Activated CD8-positive, alpha-beta memory T cell treated with anti-CD3 and anti-CD28 coated beads, Interleukin-2, amount 50 U/mL, for 24 hours (primary cell): ENCODE measurements around the gene SOX6.
"Not testable (repeated sequence)": the region's sequence is repeated elsewhere in the genome, so short reads cannot be mapped to it uniquely, and the experiment has no call there.

Experiments
- DNase-seq: peaks from one replicate; pipeline ENCODE4 v3.0.0-alpha.2; 2020; ENCODE audit errors: extremely low read depth

The SOX6 gene

DNA sequence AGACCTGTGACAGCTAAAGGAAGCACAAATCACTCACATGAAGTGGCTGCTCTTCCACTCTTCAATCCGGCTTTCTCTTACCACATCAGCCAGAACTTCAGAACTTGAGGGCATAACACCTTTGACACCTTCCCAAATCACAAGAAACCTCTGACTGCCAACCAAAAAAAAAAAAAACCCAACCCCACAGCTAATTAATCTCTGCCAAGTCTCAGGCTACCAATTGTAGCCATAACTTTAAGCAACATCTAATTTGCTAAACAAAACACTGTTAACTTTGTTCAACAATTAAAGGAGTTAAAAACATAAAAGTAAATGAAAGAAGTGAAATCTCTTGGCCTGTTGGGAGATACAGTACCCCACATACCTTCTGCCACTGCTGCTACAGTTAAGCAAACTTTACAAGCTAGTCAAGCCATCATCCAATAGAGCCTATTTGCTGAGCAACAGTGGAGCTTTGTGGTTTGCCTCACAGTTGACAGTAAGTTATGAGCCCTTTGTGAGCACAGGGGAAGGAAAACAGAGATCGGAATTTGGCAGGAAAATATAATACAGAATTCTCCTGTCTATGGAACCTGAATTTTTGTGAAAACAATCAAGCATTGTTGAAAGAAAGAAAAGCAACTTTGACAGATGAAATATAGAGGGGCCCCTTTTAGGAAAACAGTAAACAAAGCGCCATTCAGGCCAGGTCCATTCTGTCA is at the start of gene SOX6:
Gene SOX6, minus strand, starts transcription at position 490 of the 704 bp plus-strand sequence. CDS start 15,298 bp downstream, outside the sequence.
- DNase-seq = no peak

DNA sequence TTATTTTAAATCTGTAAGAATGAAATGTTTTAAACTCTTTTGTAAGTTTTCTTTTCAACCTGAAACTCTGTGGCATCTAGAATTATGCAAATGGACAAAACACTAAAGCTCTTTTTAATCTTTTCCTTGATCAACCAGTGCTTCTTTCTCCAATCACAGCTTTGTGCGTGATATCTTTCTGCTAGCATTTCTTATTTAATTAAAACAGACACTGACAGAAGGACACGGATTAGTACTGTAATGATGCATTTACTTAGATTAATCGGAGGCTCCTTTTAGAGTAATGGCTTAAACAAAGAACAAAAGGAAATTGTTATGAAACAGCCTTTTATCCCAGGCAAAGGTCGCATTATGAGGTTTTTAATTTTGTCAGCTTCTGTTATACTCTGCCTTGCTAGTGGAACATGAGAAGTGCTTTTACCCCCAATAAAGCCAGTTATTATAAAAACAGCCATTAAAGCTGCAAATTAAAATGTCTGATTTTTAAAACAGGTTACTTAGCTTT is 48.5 kb upstream of the SOX6 start:
- DNase-seq = no peak

DNA sequence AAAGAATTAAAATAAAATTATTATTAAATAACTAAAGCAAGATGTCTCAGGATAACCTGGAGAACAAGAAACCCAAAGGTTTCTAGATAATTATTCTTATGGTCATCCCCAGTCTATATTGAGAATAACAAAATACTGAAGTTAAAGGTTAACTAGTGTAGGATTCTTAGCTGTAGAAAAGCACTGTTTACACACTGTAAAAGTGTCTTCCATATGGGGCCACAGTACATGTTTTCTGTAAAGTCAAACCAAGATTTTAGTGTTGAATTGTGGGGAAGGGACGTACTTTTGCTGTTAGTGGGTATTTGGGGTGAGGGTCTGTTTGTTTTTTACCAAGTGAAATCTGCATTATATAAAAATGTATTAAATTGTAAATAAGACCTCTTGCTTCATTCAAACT is 47.5 kb upstream of the SOX6 start:
- DNase-seq = no peak

DNA sequence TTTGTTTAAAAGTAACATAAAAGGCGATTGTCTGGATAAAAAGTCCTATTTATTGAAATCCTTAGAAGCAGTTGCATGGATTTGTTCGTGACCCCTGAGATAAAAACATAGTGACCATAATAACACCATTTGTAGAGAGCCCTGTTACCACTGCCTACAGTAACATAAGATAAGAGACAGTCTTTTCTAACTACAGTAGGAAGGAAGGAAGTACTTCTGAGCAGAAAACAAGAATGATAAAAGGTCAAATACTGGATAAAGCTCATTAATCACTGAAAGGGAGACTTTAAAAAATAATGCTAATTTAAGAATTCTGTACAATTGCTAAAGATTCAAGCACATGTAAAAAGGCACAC is 47.1 kb upstream of the SOX6 start:
- DNase-seq = no peak

DNA sequence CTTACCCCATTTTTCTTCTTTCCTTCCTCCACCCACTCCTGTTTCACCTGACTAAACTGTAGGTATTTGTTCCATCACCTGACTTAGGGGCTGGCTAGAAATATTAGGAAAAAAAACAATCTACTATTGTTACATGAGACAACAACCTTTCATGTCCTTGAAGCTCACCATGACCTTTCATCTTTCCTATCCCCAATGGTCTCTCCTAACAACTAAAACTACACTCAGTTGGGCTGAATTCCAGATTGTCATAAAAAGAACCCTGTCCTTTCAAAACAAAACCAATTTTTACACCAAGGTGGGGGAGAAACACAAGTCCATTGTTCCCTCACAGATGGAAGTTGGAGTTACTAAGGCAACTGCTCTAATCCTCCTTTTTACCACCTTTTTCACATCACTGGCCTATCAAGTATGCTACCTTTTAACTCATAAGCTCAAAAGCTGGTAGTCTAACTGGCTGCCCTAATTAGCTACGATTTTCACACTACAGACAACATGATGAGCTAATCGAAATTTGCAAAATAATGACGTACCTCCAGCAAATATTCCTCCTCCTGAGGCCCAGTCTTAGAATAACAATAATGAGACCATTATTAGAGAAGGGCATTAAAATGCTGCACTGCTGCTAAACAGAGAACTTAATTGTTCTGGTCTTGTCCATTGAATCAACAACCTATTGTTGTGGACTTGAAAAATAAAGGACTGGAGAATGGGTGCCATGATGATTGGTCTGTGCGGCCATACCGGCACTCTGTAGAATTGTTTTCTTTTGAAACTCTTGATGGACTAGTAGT is 46.5 kb upstream of the SOX6 start:
- no peak for DNase-seq

DNA sequence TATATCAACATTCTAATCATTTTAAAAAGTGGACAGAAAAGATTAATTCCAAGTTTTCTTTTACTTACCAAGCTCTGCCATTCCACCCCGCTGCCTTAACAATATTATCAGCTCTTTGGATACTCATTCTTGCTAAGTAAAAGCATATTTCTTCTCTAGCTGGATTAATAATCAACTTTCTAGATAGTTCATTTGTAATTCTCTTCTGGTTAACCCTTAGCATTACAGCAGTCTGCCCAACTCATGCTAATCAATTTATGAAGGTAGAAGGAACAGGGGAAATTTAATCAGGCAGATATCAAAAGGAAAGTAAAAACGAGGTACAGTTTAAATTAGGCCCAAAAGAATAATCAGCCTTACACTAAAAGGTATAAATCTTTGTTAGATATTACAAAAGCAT is 41.0 kb upstream of the SOX6 start:
- DNase-seq = no peak

- DNase-seq = no peak
Measured at GRCh38 chr11:16395601-16396000, 39.3 kb upstream of the SOX6 start.

- DNase-seq = no peak
Measured at GRCh38 chr11:16394947-16395346, 38.6 kb upstream of the SOX6 start.

DNA sequence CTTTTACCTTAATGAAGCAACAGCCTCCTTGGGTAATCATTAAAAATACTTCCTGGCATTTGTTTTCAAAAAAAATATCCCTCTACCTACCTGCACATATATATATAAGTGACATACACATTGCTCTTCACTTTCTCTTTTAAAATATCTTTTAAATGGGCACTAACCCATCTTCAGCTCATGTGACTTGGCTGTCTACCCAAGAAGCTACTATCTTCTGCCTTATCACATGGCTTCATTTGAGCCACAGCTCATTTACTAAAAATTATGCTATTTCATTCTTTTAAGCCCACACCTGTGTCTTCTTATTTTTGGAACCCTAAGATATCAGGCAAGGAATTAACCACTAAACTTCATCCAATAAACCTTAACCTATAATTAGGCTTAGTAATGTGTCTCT is 37.0 kb upstream of the SOX6 start:
- no peak for DNase-seq

DNA sequence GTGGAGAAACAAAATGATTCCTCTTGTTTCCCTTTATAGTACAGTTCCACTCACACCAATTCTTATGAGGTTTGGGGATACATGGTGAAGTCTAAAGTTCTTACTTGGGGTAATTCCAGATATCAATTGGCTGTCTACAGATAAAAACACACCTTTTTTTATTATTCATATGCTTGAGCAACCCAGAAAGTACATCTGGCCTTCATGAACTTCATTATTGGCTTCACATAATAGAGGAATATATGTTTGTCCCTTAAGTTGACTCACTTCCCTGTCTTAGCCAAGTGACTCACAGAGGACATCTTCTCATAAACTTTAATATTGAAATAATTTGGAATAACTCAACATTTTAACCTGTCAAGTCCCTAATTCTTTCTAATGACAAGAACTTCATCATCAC is 36.3 kb upstream of the SOX6 start:
- DNase-seq = no peak

DNA sequence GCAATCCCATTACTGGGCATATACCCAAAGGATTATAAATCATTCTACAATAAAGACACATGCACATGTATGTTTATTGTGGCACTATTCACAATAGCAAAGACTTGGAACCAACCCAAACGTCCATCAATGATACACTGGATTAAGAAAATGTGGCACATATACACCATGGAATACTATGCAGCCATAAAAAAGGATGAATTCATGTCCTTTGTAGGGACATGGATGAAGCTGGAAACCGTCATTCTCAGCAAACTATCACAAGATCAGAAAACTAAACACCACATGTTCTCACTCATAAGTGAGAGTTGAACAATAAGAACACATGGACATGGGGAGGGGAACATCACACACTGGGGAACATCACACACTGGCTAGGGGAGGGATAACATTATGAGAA is 34.5 kb upstream of the SOX6 start:
- DNase-seq = not testable (repeated sequence)

GRCh38 chr11:16385099-16385498 is 28.8 kb upstream of the SOX6 start:
- DNase-seq = no peak

GRCh38 chr11:16382638-16383380 is 26.5 kb upstream of the SOX6 start:
- DNase-seq = no peak

- no peak for DNase-seq
Measured at GRCh38 chr11:16382186-16382585, 25.8 kb upstream of the SOX6 start.

DNA sequence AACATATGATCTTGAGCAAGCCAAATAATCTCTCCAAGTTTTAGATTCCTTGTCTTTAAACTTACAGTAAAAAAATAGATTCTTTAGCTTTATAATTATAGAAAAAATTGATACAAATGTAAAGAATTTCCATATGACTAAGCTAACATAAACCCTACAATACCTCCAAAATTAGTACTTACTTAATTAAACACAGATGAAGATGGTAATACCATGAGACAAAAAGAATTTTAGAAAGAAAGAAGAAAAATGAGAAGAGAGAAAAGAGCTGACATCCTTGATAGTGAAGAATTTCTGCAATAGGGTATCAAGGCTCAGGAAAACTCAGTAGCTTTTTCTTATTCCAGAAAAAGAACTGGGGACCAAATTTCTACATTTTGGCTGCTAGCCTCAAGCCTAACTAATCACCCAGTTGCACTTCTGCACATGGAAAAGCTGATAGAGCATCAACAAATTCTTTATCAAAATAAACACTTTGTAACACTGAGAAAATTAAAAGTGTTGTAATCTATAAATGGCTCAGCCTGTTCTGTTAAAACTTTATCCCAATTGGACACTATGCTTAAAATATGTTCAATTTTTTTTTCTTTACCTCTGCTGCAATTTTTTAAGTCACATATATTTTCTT is 24.7 kb upstream of the SOX6 start:
- no peak for DNase-seq

- DNase-seq = no peak
Measured at GRCh38 chr11:16378906-16379305, 22.6 kb upstream of the SOX6 start.

DNA sequence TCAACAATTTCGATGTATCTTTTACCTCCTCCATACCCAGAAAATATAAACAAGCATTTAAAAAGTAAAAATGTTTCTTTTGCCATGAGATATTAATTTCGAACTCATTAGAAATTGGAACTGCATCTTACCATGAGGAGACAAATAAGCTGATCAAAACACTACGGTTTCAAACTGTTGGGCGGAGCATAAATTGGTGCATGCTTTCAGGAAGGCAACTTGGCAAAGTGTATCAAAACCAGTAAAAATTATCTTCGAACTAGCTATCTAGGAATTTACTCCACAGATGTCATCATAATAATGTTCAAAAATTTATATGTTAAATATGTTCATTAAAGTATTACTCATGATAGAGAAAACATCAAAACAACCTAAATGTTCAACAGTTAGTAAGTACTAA is 21.4 kb upstream of the SOX6 start:
- DNase-seq = no peak

DNA sequence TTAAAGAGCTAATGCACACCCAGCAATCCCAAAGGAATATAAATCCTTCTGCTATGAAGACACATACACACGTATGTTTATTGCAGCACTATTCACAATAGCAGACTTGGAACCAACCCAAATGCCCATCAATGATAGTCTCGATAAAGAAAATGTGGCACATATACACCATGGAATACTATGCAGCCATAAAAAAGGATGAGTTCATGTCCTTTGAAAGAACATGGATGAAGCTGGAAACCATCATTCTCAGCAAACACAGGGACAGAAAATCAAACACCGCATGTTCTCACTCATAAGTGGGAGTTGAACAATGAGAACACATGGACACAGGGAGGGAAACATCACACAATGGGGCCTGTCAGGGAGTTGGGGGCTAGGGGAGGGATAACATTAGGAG is 19.3 kb upstream of the SOX6 start:
- DNase-seq = not testable (repeated sequence)

DNA sequence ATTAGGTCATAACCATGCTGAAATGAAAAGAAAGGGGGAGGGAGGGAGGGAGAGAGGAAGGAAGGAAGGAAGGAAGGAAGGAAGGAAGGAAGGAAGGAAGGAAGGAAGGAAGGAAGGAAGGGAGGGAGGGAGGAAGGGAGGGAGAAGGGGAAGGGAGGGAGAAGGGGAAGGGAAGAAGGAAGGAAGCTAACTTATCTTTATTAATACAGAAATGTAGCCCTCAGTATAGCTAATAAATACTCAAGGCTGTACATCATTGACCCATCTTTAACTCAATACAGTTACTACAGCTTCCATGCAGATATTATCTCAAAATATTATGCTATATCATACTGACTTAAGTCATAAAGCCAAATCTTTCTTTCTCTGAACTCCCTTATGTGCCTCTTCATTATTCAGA is 17.4 kb upstream of the SOX6 start:
- no peak for DNase-seq

DNA sequence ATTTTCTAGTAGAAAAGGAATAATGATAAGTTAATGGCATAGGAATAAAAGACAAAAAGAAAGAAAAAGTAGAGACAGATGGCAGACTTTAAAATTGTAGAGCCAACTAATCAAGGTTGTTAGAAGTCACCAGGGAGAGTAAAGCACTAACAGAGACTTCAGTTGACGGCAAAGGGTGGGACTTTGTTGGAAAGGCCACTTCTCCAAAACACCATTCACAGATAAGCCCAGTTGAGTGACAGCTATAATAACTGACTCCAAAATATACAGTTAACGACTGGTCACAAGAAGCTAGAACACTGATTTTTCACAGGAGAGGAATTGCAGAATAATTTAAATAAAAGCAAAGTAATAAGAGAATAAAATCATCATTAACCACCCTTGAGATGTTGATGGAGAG is 16.0 kb upstream of the SOX6 start:
- no peak for DNase-seq

DNA sequence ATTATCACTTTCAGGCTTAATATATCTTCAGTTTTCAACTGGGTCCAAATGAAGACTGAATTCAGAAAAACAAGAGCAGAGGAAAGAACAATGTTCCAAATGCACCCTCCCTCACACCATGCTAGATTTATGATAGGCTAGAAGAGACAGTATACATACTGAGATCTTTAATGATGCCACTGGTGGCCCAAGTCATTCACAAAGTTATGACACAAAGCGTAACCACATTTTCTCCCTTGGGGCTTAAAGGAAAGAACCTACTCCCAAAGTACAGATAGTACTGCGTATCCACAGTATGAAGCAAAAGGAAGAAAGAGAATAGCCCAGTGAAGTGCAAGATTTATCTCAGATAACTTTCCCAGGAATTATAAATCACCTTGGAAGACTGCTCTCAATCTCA is 10.9 kb upstream of the SOX6 start:
- DNase-seq = no peak

GRCh38 chr11:16365581-16366228 is 9.4 kb upstream of the SOX6 start:
- DNase-seq = no peak
